ENCODE results near the gene UGT1A5.

Gene UGT1A5

DNA sequence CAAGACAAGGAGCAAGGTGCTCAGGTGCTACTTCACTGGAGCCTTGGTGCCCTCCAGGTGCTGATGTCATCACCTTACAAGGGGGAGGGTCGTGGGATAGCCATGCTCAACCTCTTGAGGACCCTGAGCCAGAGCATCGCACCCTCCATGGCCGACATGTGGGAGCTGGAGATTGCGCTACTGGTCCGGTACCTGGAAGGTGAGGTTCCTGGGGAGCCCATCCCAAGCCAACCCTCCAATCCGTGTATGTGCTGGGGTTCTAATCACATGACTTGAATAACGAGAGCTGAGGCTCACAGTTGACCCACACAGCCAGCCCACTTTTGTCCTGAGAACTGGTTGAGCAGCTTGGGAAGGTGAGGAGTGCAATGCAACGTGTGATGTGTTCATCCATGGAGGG is 91.3 kb downstream of the UGT1A5 start:
- H3K27me3 ChIP-seq (ENCODE audit: insufficient read depth, low read depth) = no peaks in the 10 kb centered on the region
- no peak overlapping the region for H3K4me2 ChIP-seq
- H3K4me1 ChIP-seq (ENCODE audit: low read depth, poor library complexity, severe bottlenecking) = no peaks in the 10 kb centered on the region
- H3K27ac ChIP-seq = no peak overlapping the region
- no peaks in the 10 kb centered on the region for H3K36me3 ChIP-seq (ENCODE audit: insufficient read depth)
- H3K4me3 ChIP-seq (IDR thresholded peaks at IDR 0.05; ENCODE audit: insufficient read depth, low read depth, low read length) = no peak overlapping the region
- no peaks in the 10 kb centered on the region for H3K79me2 ChIP-seq (ENCODE audit: insufficient read depth, low read depth)
- TF ChIP-seq, protein P1, sequence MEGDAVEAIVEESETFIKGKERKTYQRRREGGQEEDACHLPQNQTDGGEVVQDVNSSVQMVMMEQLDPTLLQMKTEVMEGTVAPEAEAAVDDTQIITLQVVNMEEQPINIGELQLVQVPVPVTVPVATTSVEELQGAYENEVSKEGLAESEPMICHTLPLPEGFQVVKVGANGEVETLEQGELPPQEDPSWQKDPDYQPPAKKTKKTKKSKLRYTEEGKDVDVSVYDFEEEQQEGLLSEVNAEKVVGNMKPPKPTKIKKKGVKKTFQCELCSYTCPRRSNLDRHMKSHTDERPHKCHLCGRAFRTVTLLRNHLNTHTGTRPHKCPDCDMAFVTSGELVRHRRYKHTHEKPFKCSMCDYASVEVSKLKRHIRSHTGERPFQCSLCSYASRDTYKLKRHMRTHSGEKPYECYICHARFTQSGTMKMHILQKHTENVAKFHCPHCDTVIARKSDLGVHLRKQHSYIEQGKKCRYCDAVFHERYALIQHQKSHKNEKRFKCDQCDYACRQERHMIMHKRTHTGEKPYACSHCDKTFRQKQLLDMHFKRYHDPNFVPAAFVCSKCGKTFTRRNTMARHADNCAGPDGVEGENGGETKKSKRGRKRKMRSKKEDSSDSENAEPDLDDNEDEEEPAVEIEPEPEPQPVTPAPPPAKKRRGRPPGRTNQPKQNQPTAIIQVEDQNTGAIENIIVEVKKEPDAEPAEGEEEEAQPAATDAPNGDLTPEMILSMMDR (conservative IDR thresholded peaks at IDR 0.05; ENCODE audit: low read depth, low read length) = no peak
- H3K9ac ChIP-seq = no peak overlapping the region
- H2AFZ ChIP-seq (ENCODE audit: low read depth) = no peak overlapping the region
- H4K20me1 ChIP-seq (ENCODE audit: insufficient read depth) = no peaks in the 10 kb centered on the region

GRCh38 chr2:233807215-233807865 is 94.6 kb downstream of the UGT1A5 start:
- H3K27me3 ChIP-seq (ENCODE audit: insufficient read depth, low read depth) = no peaks in the 10 kb centered on the region
- no peak overlapping the region for H3K9ac ChIP-seq
- H2AFZ ChIP-seq (ENCODE audit: low read depth) = no peak overlapping the region
- no peak overlapping the region for H3K4me3 ChIP-seq (IDR thresholded peaks at IDR 0.05; ENCODE audit: insufficient read depth, low read depth, low read length)
- no peaks in the 10 kb centered on the region for H3K79me2 ChIP-seq (ENCODE audit: insufficient read depth, low read depth)
- no peaks in the 10 kb centered on the region for H3K4me1 ChIP-seq (ENCODE audit: low read depth, poor library complexity, severe bottlenecking)
- H3K27ac ChIP-seq = no peak overlapping the region
- no peaks in the 10 kb centered on the region for H4K20me1 ChIP-seq (ENCODE audit: insufficient read depth)
- TF ChIP-seq, protein P1 (conservative IDR thresholded peaks at IDR 0.05; ENCODE audit: low read depth, low read length) = no peak
- H3K4me2 ChIP-seq = no peak overlapping the region
- no peaks in the 10 kb centered on the region for H3K36me3 ChIP-seq (ENCODE audit: insufficient read depth)

DNA sequence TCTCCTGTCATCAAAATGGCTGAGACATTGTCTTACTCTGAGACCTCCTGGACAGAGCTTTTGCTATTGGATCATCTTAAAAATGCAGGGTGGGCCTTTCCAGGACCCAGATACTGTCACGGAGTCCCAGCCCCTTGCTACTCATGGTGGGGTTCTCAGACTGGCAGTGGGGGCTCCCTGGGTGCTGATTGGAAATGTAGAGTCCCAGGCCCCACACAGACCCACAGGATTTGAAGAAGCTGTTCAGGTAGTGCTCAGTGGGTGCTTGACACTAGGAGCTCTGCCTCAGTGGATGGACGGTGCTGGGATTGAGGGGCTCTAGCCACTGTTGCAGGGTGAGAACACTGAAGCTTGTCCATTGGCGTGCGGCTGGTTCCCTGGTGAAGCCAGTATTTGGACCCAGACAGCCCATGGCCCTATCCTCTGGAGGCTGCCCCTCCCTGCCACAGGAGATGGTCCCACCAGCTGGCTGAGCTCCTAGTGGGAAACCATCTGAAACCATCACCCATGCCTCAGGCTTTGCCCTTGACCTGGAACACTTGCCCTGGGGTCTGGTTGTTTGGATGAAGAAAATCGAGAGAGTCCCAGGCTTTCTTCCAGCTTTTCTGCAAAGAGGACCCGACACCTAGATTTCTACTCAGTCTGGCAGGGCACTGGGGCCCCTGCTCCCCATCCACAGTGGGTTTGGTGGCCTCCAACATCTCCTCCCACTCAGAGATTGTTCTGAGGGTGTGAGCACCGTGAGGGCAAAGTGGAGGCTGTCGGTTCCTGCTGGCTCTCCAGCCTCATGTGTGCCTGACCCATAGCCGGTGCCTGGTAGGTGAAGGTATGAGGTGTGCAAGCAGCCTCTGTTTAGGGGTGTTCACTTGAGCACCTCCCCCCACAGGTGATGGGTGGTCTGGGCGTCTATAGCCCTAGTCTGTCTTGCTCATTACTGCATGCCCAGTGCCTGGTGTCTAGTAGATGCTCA is 95.5 kb downstream of the UGT1A5 start:
- no peaks in the 10 kb centered on the region for H3K36me3 ChIP-seq (ENCODE audit: insufficient read depth)
- H3K4me1 ChIP-seq (ENCODE audit: low read depth, poor library complexity, severe bottlenecking) = no peaks in the 10 kb centered on the region
- no peaks in the 10 kb centered on the region for H4K20me1 ChIP-seq (ENCODE audit: insufficient read depth)
- no peak overlapping the region for H3K4me3 ChIP-seq (IDR thresholded peaks at IDR 0.05; ENCODE audit: insufficient read depth, low read depth, low read length)
- no peak overlapping the region for H3K4me2 ChIP-seq
- H3K9ac ChIP-seq = no peak overlapping the region
- no peaks in the 10 kb centered on the region for H3K79me2 ChIP-seq (ENCODE audit: insufficient read depth, low read depth)
- no peak overlapping the region for H3K27ac ChIP-seq
- H2AFZ ChIP-seq (ENCODE audit: low read depth) = no peak overlapping the region
- TF ChIP-seq, protein P1 (conservative IDR thresholded peaks at IDR 0.05; ENCODE audit: low read depth, low read length) = no peak
- H3K27me3 ChIP-seq (ENCODE audit: insufficient read depth, low read depth) = no peaks in the 10 kb centered on the region

GRCh38 chr2:233810385-233810784 is 97.7 kb downstream of the UGT1A5 start:
- TF ChIP-seq, protein P1 (conservative IDR thresholded peaks at IDR 0.05; ENCODE audit: low read depth, low read length) = no peak

More at GRCh38 chr2:233810385-233810784, 97.7 kb downstream of the UGT1A5 start:
- H3K27ac ChIP-seq = no peak overlapping the region
- no peaks in the 10 kb centered on the region for H3K36me3 ChIP-seq (ENCODE audit: insufficient read depth)
- no peaks in the 10 kb centered on the region for H4K20me1 ChIP-seq (ENCODE audit: insufficient read depth)
- no peaks in the 10 kb centered on the region for H3K27me3 ChIP-seq (ENCODE audit: insufficient read depth, low read depth)
- H3K4me2 ChIP-seq = no peak overlapping the region
- H3K9ac ChIP-seq = no peak overlapping the region
- H2AFZ ChIP-seq (ENCODE audit: low read depth) = no peak overlapping the region
- no peak overlapping the region for H3K4me3 ChIP-seq (IDR thresholded peaks at IDR 0.05; ENCODE audit: insufficient read depth, low read depth, low read length)
- H3K4me1 ChIP-seq (ENCODE audit: low read depth, poor library complexity, severe bottlenecking) = no peaks in the 10 kb centered on the region
- H3K79me2 ChIP-seq (ENCODE audit: insufficient read depth, low read depth) = no peaks in the 10 kb centered on the region

Measured in KMS-11 (cell line).